Right lobe of liver (tissue), 6 donors: ENCODE data around the gene PTPN12. TPM values are rescaled to one million over a fixed set of nuclear protein-coding genes. Genes with fewer than 3 reads are reported as not detected.

ENCODE experiments used
- ATAC-seq, 4 donors: fragments of 200-7000 bp; cut with Tn5 transposase; one replicate each; pipeline ENCODE4 v1.9.1; 2020; ENCODE audit warnings: mild to moderate bottlenecking in 4 of 4, moderate library complexity in 4 of 4
- DNase-seq, 3 donors: peaks; one replicate each; pipeline ENCODE4 v3.0.0-alpha.2; 2020
- H3K27ac ChIP-seq, 3 donors: fragments of 200-600 bp; one replicate each; pipeline ENCODE4 v1.8.0; 2022
- H3K27me3 ChIP-seq, 2 donors: fragments of 200-600 bp; one replicate each; pipeline ENCODE4 v1.8.0; 2022
- H3K36me3 ChIP-seq, 4 donors: fragments of 200-600 bp; sonication (generic) in 1 of 4; one replicate each; pipeline versions ENCODE4 v1.5.1 to v1.8.0; 2017 to 2022; ENCODE audit warnings: control low read depth in 1 of 4
- H3K4me1 ChIP-seq, 4 donors: fragments of 200-600 bp; sonication (generic) in 1 of 4; one replicate each; pipeline versions ENCODE4 v1.5.1 to v1.8.0; 2017 to 2022; ENCODE audit warnings: control low read depth in 1 of 4
- H3K4me3 ChIP-seq, 3 donors: fragments of 200-600 bp; one replicate each; pipeline ENCODE4 v1.8.0; 2022
- H3K9me3 ChIP-seq, 4 donors: fragments of 200-600 bp; sonication (generic) in 1 of 4; one replicate each; pipeline versions ENCODE4 v1.5.1 to v1.8.0; 2017 to 2022; ENCODE audit warnings: control low read depth in 1 of 4
- POLR2A ChIP-seq: fragments of 450-650 bp; IDR thresholded peaks from one replicate; pipeline ENCODE4 v1.6.1; 2017; ENCODE audit warnings: antibody characterized with exemption, mild to moderate bottlenecking
- WGBS: methylation state at CpG from one replicate; pipeline ENCODE4 v1.1.6; 2018; ENCODE audit warnings: low coverage, low lambda C conversion rate; ENCODE audit not compliant: insufficient coverage; ENCODE audit errors: missing lambda C conversion rate; 5-methylcytosine and 5-hydroxymethylcytosine counted together
- intact Hi-C, 2 donors: fragments of 100-400 bp; cut with DNase I; formaldehyde crosslinking; loops; one replicate each; pipeline versions ENCODE4 v1.11.2 to v1.14.1; 2022
- total RNA-seq, 6 experiments: library from RNA; depleted of rRNA in 2 of 6; stranded (reverse); fragments of >200 nt in 2 of 6; fragmentation: NEBNext Ultra II Directional in 3 of 6; extraction: Animal tissue kit (Norgen Biotek cat#: 25700) in 3 of 6; gene quantifications; one replicate each; pipeline versions ENCODE4 v1.1.0 to v1.2.4, GENCODE V29; 2016 to 2023
- TF ChIP-seq, protein P1 (sequence below), 4 donors: fragments of 200-600 bp in 3 of 4; fragments of 450-650 bp in 1 of 4; IDR thresholded peaks; one replicate each; pipeline versions ENCODE4 v1.5.1 to v1.8.0; 2016 to 2022; ENCODE audit warnings: antibody characterized with exemption in 4 of 4, mild to moderate bottlenecking in 2 of 4
- donor health status: DM: no; HTN: yes; CAD: no.
- donor health status: DM: no; HTN: no; CAD: no.
- donor health status: DM: no; HTN: no; CAD: no.
- donor health status: DM: no; HTN: yes; CAD: no.
- donor health status: DM: no; HTN: yes; CAD: no.

PTPN12 gene
- total RNA-seq, 6 experiments from 2014 or later, result 14.8 to 44.0 (median 27.3) TPM

DNA sequence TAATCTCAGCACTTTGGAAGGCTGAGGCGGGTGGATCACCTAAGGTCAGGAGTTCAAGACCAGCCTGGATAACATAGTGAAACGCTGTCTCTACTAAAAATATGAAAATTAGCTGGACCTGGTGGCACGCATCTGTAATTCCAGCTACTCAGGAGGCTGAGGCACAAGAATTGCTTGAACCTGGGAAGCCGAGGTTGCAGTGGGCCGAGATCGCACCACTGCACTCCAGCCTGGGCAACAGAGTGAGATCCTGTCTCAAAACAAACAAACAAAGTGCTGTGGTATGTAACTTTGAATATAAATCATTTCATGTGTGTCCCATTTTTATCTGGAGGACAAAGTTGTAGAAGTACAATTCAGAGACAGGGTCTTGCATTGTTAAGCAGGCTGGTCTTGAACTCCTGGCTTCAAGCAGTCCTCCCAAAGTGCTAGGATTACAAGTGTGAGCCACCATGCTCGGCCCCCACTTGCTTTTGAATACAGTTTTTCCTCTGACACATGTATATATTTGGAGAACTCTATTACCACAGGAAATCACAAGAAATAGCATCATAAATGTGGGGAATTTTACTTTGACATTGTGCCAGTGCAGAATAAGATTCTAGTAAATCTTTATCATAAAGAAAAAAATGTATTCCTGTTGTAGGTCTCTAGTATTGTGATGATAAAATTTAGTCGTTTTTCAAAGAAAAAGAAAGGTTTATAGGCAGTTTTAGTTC is 32.6 kb downstream of the PTPN12 start:
- ATAC-seq (no peak), DNase-seq (no peak)
- 76% methylated on average over 8 of the region's 8 CpGs for WGBS
- no peaks in the 10 kb centered on the region for H3K27me3 ChIP-seq
- H3K27ac ChIP-seq, result no peak overlapping the region
- TF ChIP-seq, protein P1, sequence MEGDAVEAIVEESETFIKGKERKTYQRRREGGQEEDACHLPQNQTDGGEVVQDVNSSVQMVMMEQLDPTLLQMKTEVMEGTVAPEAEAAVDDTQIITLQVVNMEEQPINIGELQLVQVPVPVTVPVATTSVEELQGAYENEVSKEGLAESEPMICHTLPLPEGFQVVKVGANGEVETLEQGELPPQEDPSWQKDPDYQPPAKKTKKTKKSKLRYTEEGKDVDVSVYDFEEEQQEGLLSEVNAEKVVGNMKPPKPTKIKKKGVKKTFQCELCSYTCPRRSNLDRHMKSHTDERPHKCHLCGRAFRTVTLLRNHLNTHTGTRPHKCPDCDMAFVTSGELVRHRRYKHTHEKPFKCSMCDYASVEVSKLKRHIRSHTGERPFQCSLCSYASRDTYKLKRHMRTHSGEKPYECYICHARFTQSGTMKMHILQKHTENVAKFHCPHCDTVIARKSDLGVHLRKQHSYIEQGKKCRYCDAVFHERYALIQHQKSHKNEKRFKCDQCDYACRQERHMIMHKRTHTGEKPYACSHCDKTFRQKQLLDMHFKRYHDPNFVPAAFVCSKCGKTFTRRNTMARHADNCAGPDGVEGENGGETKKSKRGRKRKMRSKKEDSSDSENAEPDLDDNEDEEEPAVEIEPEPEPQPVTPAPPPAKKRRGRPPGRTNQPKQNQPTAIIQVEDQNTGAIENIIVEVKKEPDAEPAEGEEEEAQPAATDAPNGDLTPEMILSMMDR (IDR thresholded peaks at IDR 0.05), result no peak
- no peak for TF ChIP-seq POLR2A
- H3K36me3 ChIP-seq, result no peaks in the 10 kb centered on the region
- no peak overlapping the region for H3K4me3 ChIP-seq
- no peaks in the 10 kb centered on the region for H3K4me1 ChIP-seq
- intact Hi-C loops, result no loop called here
- no peaks in the 10 kb centered on the region for H3K9me3 ChIP-seq

DNA sequence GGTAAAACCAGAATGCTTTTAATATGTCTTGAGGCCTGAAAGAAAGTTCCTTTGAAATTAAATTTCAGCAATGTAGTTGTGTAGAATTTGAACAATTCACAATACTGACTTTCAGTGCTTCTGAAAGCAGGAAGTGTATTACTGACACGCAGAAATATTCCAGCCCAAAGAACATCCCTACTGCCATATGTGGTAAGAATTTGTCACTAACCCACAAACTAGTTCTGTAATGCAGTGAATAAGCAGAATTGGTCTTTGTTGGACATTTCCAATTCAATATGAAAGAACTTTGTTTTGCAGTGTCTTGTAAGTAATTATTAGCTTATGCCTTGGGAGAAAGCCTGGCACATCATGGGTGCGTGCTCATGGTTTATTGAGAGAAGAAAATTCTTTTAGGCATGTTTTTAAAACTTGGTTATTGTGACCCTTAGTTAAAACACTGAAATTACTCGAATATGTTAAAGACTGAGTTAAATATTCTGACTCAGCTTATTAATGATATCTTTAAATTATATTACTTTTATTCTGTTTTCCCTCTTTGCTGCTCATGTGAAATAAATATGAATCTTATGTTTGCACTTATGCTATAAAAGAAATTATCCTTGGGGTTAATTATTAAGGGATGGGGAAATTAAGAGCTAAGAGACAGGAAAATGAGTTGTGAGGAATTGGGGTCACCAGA is 33.4 kb downstream of the PTPN12 start:
- ATAC-seq, result peak; percentile 31 to 65 (median 54)
- TF ChIP-seq, protein P1 (IDR thresholded peaks at IDR 0.05), result no peak
- TF ChIP-seq POLR2A, result no peak
- Histone ChIP-seq H3K27ac (no peak overlapping the region), H3K4me1 (no peaks in the 10 kb centered on the region), H3K27me3 (no peaks in the 10 kb centered on the region), H3K4me3 (no peak overlapping the region), H3K36me3 (no peaks in the 10 kb centered on the region), H3K9me3 (no peaks in the 10 kb centered on the region)
- DNase-seq, result no peak
- intact Hi-C loops, result no loop called here
- WGBS, result 77% methylated on average over 3 of the region's 3 CpGs

DNA sequence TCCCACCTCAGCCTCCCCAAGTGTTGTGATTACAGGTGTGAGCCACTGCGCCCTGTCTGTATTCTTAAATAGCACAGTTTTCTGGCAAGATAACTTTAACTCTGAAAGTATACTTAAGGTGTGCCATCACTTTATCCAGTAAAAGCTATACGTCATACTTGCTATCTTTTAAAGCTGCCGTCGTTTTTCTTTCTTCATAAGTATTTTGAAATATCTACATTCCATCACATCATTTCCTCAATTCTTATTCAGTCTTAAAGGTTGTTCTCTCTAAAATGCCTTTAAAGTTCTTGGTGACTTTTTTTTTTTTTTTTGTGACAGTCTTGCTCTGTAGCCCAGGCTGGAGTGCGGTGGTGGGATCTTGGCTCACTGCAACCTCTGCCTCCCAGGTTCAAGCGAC is 34.7 kb downstream of the PTPN12 start:
- H3K9me3 ChIP-seq, result no peaks in the 10 kb centered on the region
- ATAC-seq (no peak), DNase-seq (no peak)
- 67% methylated on average over 5 of the region's 6 CpGs for WGBS
- TF ChIP-seq, protein P1 (IDR thresholded peaks at IDR 0.05), result no peak
- TF ChIP-seq POLR2A, result no peak
- intact Hi-C loops, result no loop called here
- no peak overlapping the region for H3K4me3 ChIP-seq
- H3K36me3 ChIP-seq, result peaks cover 0 to 3% (median 0%) of the 10 kb centered on the region in 4 donors
- H3K4me1 ChIP-seq, result no peaks in the 10 kb centered on the region
- no peaks in the 10 kb centered on the region for H3K27me3 ChIP-seq
- H3K27ac ChIP-seq, result no peak overlapping the region

DNA sequence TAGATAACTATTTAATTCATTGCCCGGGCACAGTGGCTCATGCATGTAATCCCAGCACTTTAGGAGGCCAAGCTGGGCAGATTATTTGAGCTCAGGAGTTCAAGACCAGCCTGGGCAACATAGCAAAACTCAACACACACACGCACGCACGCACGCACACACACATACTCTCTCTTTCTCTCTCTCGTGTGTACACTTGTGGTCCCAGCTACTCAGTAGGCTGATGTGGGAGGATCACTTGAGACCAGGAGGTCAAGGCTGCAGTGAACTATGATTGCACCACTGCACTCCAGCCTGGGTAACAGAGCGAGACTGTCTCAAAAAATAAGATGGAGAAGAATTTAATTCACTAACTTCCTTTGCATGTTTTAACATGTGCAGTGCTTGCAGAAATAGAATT is 38.1 kb downstream of the PTPN12 start:
- 75% methylated on average over 7 of the region's 7 CpGs for WGBS
- H3K4me1 ChIP-seq, result no peaks in the 10 kb centered on the region
- DNase-seq, result no peak

More for the DNA sequence above, 38.1 kb downstream of the PTPN12 start:
- ATAC-seq, result no peak
- H3K9me3 ChIP-seq, result no peaks in the 10 kb centered on the region
- TF ChIP-seq, protein P1 (IDR thresholded peaks at IDR 0.05), result no peak
- TF ChIP-seq POLR2A, result no peak
- no peaks in the 10 kb centered on the region for H3K27me3 ChIP-seq
- intact Hi-C loops, result no loop called here
- H3K27ac ChIP-seq, result no peak overlapping the region
- H3K36me3 ChIP-seq, result peaks cover 0 to 3% (median 0%) of the 10 kb centered on the region in 4 donors
- no peak overlapping the region for H3K4me3 ChIP-seq
